ENCODE data around the gene VAV2.

DNA sequence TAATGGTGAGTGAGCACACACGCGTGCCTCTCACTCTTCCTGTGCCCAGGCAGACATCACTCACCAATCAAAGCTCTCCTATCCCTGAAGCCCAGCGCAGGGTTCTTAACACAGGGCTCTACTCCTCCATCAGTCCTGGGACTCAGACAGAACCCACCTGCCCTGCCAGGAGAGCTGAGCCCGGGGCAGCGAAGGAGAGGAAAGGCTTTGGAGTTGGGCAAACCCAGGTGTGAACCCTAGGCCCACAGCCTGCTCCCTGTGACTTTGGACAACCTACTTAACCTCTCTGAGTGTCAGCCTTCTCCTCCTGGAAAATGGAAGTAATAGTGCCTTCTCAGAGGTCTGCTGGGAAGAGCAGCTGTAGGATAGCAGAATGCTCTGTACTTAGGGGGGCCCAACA, 155.3 kb downstream of the VAV2 start:
- TF ChIP-seq, protein P1, sequence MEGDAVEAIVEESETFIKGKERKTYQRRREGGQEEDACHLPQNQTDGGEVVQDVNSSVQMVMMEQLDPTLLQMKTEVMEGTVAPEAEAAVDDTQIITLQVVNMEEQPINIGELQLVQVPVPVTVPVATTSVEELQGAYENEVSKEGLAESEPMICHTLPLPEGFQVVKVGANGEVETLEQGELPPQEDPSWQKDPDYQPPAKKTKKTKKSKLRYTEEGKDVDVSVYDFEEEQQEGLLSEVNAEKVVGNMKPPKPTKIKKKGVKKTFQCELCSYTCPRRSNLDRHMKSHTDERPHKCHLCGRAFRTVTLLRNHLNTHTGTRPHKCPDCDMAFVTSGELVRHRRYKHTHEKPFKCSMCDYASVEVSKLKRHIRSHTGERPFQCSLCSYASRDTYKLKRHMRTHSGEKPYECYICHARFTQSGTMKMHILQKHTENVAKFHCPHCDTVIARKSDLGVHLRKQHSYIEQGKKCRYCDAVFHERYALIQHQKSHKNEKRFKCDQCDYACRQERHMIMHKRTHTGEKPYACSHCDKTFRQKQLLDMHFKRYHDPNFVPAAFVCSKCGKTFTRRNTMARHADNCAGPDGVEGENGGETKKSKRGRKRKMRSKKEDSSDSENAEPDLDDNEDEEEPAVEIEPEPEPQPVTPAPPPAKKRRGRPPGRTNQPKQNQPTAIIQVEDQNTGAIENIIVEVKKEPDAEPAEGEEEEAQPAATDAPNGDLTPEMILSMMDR (IDR thresholded peaks at IDR 0.05), result no peak
- TF ChIP-seq EP300 (IDR thresholded peaks at IDR 0.05), result no peak

Measured in tibial nerve (tissue), 4 donors.